ENCODE results near the gene TEX101.
"Not testable (repeated sequence)": the region's sequence is repeated elsewhere in the genome, so short reads cannot be mapped to it uniquely, and the experiment has no call there.

TEX101 gene

DNA sequence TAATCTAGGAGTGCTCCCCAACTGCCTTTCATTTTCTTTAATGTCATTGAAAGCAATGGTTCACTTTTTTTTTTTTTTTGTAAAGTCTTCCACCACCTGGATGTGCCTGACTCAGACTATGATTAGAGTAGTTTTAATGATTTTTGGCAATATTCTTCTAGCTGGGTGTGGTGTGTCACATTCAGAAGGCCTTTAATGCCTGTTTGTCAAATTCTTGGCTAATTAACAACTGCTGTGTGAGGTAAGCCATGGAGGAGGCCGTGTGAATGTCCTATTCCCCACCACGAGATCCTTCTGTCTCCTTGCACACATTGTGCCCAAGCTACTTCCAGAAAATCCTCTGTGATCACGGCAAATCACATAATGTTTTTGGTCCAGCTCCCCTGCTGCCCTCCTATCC lies 30.9 kb upstream of the TEX101 start:
- H3K36me3 ChIP-seq (ENCODE audit: insufficient read depth, low read length); H3K27me3 ChIP-seq (ENCODE audit: insufficient read depth, low read length); H3K4me1 ChIP-seq (ENCODE audit: control insufficient read depth, insufficient read depth, low read length, unreplicated experiment); H3K27ac ChIP-seq (ENCODE audit: low read depth, low read length); H2AFZ ChIP-seq (ENCODE audit: low read length, unreplicated experiment); H3K4me3 ChIP-seq (ENCODE audit: low read depth, low read length); H3K79me2 ChIP-seq (ENCODE audit: control insufficient read depth, insufficient read depth, low read length, unreplicated experiment): not testable (repeated sequence)

DNA sequence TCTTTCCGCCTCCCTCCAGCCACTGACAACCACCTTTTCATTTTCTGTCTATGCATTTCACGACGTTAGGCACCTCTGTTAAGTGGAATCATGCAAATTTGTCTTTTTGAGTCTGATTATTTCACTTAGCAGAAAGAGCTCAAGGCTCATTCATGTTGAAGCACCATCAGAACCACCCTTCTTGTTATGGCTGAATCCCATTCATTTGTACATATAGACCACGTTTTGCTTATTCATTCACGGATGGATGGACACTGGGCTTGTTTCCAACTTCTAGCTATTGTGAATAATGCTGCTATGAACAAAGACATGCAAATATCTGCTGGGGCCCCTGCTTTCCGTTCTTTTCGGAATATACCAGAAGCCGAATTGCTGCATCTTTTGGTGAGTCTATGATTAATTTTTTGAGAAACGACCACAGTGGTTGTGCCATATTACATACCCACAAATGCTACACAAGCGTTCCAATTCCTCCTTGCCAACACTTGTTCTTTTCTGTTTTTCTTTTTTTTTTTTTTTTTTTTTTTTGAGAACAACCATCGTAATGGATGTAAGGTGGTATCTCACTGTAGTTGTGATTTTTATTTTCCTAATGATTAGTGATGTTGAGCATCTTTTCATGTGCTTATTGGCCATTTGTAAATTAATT lies 23.7 kb upstream of the TEX101 start:
- H3K27me3 ChIP-seq (ENCODE audit: insufficient read depth, low read length): peaks cover 14% of the 10 kb centered on the region
- H3K36me3 ChIP-seq (ENCODE audit: insufficient read depth, low read length); H2AFZ ChIP-seq (ENCODE audit: low read length, unreplicated experiment); H3K4me3 ChIP-seq (ENCODE audit: low read depth, low read length); H3K79me2 ChIP-seq (ENCODE audit: control insufficient read depth, insufficient read depth, low read length, unreplicated experiment); H3K27ac ChIP-seq (ENCODE audit: low read depth, low read length); H3K4me1 ChIP-seq (ENCODE audit: control insufficient read depth, insufficient read depth, low read length, unreplicated experiment): not testable (repeated sequence)

DNA sequence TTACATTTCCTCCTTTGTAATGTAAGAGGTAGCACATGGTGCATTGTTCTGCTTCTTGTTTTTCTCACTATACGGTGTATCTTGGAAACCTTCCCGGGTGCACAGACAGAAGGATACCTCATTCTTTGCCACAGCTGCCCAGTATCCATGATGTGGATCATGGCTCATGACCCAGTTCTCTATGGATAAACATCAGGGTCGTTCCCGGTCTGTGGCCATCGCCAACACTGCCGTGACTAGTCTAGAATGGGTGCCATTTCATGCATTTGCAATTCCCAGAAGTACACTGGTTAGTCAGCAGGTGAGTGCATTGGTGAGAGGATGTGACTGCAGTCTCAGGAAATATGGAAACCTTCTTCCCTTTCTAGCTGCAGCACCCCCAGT lies 23.1 kb upstream of the TEX101 start:
- H3K79me2 ChIP-seq (ENCODE audit: control insufficient read depth, insufficient read depth, low read length, unreplicated experiment); H3K27ac ChIP-seq (ENCODE audit: low read depth, low read length): not testable (repeated sequence)

DNA sequence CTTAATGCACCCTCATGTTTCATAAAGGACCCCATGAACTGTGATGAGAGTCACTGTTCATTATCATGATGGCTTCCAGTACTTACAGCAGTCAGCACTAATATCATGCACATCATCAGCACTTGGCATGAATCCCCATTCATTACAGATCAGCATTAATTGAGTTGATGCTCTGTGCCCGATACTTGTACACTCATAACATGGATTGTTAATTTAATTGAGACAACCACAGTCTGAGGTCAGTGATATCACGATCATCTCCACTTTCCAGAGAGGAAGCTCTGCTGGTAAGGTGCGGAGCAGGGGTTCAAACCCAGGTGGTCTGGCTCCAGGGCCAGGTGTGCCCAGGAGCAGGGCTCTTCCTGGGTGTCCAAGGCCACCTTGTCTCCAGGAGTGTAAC lies 21.2 kb upstream of the TEX101 start:
- peaks cover 23% of the 10 kb centered on the region for H3K27me3 ChIP-seq (ENCODE audit: insufficient read depth, low read length)
- not testable (repeated sequence) for H2AFZ ChIP-seq (ENCODE audit: low read length, unreplicated experiment); H3K79me2 ChIP-seq (ENCODE audit: control insufficient read depth, insufficient read depth, low read length, unreplicated experiment); H3K4me1 ChIP-seq (ENCODE audit: control insufficient read depth, insufficient read depth, low read length, unreplicated experiment); H3K36me3 ChIP-seq (ENCODE audit: insufficient read depth, low read length); H3K27ac ChIP-seq (ENCODE audit: low read depth, low read length); H3K4me3 ChIP-seq (ENCODE audit: low read depth, low read length)

More for the DNA sequence above, 23.1 kb upstream of the TEX101 start:
- not testable (repeated sequence) for H3K4me3 ChIP-seq (ENCODE audit: low read depth, low read length); H3K4me1 ChIP-seq (ENCODE audit: control insufficient read depth, insufficient read depth, low read length, unreplicated experiment); H2AFZ ChIP-seq (ENCODE audit: low read length, unreplicated experiment); H3K36me3 ChIP-seq (ENCODE audit: insufficient read depth, low read length)
- peaks cover 18% of the 10 kb centered on the region for H3K27me3 ChIP-seq (ENCODE audit: insufficient read depth, low read length)

DNA sequence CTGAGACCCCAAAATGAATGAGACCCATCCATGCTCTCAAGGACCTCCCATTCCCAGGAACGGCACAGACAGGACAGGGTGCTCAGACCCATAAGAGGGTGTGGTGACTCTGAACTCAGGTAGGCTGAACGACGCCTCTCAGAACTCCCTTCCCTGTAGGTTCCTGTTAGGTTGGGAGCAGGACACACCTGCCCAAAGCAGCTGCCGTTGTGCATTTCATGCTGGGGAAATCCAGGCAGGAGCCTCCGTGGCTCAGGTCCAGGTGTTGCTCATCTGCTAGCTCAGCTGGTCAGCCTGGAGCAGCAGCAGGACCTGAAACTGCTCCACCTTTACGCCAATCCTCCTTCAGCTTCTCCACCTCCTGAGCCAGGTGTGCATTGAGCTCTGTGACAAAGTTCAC lies 19.1 kb upstream of the TEX101 start:
- Histone ChIP-seq H3K36me3 (ENCODE audit: insufficient read depth, low read length) (no peaks in the 10 kb centered on the region), H3K79me2 (ENCODE audit: control insufficient read depth, insufficient read depth, low read length, unreplicated experiment) (no peaks in the 10 kb centered on the region), H3K4me1 (ENCODE audit: control insufficient read depth, insufficient read depth, low read length, unreplicated experiment) (no peaks in the 10 kb centered on the region), H2AFZ (ENCODE audit: low read length, unreplicated experiment) (no peak overlapping the region), H3K4me3 (ENCODE audit: low read depth, low read length) (no peak overlapping the region), H3K27ac (ENCODE audit: low read depth, low read length) (no peak overlapping the region), H3K27me3 (ENCODE audit: insufficient read depth, low read length) (peaks cover 34% of the 10 kb centered on the region)

DNA sequence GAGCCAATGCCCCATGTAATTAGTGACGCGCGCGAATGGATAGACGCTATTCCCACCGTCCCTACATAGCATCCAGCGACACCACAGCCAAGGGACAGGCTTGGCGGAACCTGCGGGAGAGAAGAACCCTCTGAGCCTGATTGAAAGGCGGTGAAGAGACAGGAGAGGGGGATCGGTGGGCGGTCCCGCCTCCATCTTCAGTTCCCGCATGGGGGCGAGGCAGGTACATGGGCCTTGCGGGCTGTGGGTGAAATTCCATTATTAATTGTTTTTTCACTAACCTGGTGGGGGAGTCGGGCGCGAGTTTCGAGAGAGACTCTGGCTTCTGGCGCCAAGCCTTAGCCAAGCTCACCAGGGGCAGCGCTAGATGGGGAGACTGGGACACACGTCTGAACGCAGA lies 8.4 kb upstream of the TEX101 start:
- no peaks in the 10 kb centered on the region for H3K36me3 ChIP-seq (ENCODE audit: insufficient read depth, low read length)
- no peak overlapping the region for H3K4me3 ChIP-seq (ENCODE audit: low read depth, low read length)
- H3K27me3 ChIP-seq (ENCODE audit: insufficient read depth, low read length): no peaks in the 10 kb centered on the region
- H3K27ac ChIP-seq (ENCODE audit: low read depth, low read length): no peak overlapping the region
- H2AFZ ChIP-seq (ENCODE audit: low read length, unreplicated experiment): no peak overlapping the region
- no peaks in the 10 kb centered on the region for H3K4me1 ChIP-seq (ENCODE audit: control insufficient read depth, insufficient read depth, low read length, unreplicated experiment)
- no peaks in the 10 kb centered on the region for H3K79me2 ChIP-seq (ENCODE audit: control insufficient read depth, insufficient read depth, low read length, unreplicated experiment)

DNA sequence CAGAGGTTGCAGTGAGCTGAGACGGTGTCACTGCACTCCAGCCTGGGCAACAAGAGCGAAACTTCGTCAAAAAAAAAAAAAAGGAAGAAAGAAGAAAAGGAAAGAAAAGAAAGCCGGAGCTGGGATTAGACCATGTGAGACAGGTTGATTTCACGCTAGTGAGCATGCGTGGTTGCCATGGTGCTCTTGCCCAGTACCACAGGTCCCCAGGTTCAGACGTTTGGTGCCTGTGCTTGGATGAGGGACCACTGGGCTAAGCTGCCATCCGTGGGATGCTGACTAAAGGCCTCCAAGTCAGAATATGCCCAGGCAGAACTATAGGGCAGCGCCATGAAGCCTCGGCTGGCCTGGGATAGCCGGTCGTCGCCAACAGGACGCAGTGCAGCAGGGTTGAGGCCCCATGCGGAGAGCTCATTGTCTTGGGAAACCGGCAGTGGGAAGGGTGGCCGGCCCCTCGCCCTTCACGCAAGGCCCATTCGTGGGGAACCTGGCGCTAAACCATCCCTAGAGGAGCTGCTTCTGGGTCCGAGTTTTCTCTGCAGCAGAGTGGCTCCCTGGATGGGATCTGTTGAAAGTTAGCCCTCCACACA lies 7.2 kb upstream of the TEX101 start:
- no peak overlapping the region for H3K4me3 ChIP-seq (ENCODE audit: low read depth, low read length)
- no peaks in the 10 kb centered on the region for H3K27me3 ChIP-seq (ENCODE audit: insufficient read depth, low read length)
- no peaks in the 10 kb centered on the region for H3K4me1 ChIP-seq (ENCODE audit: control insufficient read depth, insufficient read depth, low read length, unreplicated experiment)
- H2AFZ ChIP-seq (ENCODE audit: low read length, unreplicated experiment): no peak overlapping the region
- no peaks in the 10 kb centered on the region for H3K79me2 ChIP-seq (ENCODE audit: control insufficient read depth, insufficient read depth, low read length, unreplicated experiment)
- H3K27ac ChIP-seq (ENCODE audit: low read depth, low read length): no peak overlapping the region
- H3K36me3 ChIP-seq (ENCODE audit: insufficient read depth, low read length): no peaks in the 10 kb centered on the region

DNA sequence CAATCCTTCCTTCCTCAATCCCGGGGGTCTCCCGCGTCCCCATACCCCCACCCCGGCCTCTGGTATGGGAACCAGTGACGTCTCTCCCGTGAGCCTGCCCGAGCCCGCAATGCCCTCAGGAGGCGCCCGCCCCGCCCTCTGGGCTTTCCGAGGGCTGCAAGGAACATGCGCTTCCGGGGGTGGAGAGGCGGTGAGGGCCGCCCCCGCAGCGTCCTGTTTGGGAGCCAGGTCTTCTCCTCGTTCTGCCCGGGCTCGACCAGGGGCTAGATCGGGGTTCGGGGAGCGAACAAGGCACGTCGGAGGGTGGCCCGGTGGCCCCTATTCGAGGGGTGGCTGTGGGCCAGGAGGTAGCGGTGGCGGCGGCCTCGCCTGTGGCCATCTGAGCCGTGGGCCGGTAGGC lies 6.6 kb upstream of the TEX101 start:
- Histone ChIP-seq H3K27me3 (ENCODE audit: insufficient read depth, low read length) (no peaks in the 10 kb centered on the region), H3K4me1 (ENCODE audit: control insufficient read depth, insufficient read depth, low read length, unreplicated experiment) (no peaks in the 10 kb centered on the region), H3K27ac (ENCODE audit: low read depth, low read length) (no peak overlapping the region), H3K79me2 (ENCODE audit: control insufficient read depth, insufficient read depth, low read length, unreplicated experiment) (no peaks in the 10 kb centered on the region), H3K4me3 (ENCODE audit: low read depth, low read length) (no peak overlapping the region), H3K36me3 (ENCODE audit: insufficient read depth, low read length) (no peaks in the 10 kb centered on the region), H2AFZ (ENCODE audit: low read length, unreplicated experiment) (no peak overlapping the region)

DNA sequence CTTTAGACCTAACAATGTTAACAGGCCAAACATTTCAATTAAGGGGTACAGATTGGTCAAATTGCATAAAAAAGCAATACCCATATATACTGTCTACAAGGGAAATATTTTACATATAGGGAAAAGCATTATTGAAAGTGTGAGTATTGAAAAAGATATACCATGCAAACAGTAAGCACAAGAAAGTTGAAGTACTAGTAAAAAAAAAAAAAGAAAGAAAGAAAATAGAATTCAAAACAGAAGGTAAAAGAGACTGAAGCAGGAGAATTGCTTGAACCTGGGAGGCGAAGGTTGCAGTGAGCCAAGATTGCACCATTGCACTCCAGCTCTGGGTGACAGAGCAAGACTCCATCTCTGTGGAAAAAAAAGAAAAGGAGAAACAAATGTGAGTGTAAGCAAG lies 5.3 kb upstream of the TEX101 start:
- H3K4me1 ChIP-seq (ENCODE audit: control insufficient read depth, insufficient read depth, low read length, unreplicated experiment): no peaks in the 10 kb centered on the region
- no peak overlapping the region for H3K4me3 ChIP-seq (ENCODE audit: low read depth, low read length)
- H3K36me3 ChIP-seq (ENCODE audit: insufficient read depth, low read length): no peaks in the 10 kb centered on the region
- H3K27ac ChIP-seq (ENCODE audit: low read depth, low read length): no peak overlapping the region
- no peaks in the 10 kb centered on the region for H3K79me2 ChIP-seq (ENCODE audit: control insufficient read depth, insufficient read depth, low read length, unreplicated experiment)
- H3K27me3 ChIP-seq (ENCODE audit: insufficient read depth, low read length): no peaks in the 10 kb centered on the region
- no peak overlapping the region for H2AFZ ChIP-seq (ENCODE audit: low read length, unreplicated experiment)

DNA sequence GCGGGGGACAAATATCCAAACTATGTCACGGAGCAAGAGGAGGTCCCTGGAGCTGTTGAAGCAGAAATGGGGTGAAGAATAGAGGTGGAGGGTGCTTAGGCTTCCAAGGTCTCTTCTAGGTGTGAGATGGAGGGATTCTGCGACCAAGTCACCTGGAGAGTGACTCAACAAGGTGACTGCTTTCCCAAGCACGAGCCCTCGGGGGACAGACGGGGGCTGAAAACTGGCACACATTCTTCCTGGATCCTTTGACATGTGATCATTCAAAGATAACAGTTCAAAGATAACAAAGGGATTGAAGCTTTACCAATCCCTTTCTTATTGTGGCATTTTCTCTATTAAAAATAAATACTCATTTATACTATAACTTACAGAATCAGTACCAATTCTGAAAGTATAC lies 2.2 kb upstream of the TEX101 start:
- H3K36me3 ChIP-seq (ENCODE audit: insufficient read depth, low read length): no peaks in the 10 kb centered on the region

DNA sequence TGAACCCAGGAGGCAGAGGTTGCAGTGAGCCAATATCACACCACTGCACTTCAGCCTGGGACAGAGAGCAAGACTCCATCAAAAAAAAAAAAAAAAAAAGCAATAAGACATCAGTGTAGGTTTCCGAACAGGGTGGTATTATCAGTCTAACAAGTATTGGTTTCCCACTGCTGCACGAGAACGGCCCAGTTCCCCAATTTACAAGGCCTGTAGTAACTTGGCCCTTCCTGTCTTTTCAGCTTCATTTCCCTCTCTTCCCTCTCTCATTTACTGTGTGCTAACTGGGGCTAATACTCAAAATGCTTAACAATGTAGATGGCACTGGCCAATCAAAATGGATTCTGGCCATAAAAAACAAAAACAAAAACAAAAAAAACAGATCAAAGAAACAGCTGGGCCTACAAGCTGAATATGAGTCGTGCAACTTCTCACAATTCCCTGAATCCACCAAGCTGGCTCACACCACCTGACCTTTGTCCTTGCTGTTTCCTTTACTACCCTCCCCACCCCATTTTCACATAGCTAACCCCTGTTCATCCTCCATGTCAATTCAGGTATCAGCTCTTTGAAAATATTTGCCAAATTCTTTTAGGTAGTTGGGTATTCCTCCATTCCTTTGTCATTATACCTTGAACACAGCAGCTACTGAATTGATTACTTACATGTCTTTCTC lies 2.4 kb downstream of the TEX101 start:
- Histone ChIP-seq H3K4me1 (ENCODE audit: control insufficient read depth, insufficient read depth, low read length, unreplicated experiment) (no peaks in the 10 kb centered on the region), H3K4me3 (ENCODE audit: low read depth, low read length) (no peak overlapping the region), H3K36me3 (ENCODE audit: insufficient read depth, low read length) (no peaks in the 10 kb centered on the region), H3K27ac (ENCODE audit: low read depth, low read length) (no peak overlapping the region), H2AFZ (ENCODE audit: low read length, unreplicated experiment) (no peak overlapping the region), H3K79me2 (ENCODE audit: control insufficient read depth, insufficient read depth, low read length, unreplicated experiment) (no peaks in the 10 kb centered on the region), H3K27me3 (ENCODE audit: insufficient read depth, low read length) (no peaks in the 10 kb centered on the region)

More for the DNA sequence above, 2.2 kb upstream of the TEX101 start:
- no peaks in the 10 kb centered on the region for H3K4me1 ChIP-seq (ENCODE audit: control insufficient read depth, insufficient read depth, low read length, unreplicated experiment)
- H3K79me2 ChIP-seq (ENCODE audit: control insufficient read depth, insufficient read depth, low read length, unreplicated experiment): no peaks in the 10 kb centered on the region
- no peak overlapping the region for H2AFZ ChIP-seq (ENCODE audit: low read length, unreplicated experiment)
- no peaks in the 10 kb centered on the region for H3K27me3 ChIP-seq (ENCODE audit: insufficient read depth, low read length)
- H3K27ac ChIP-seq (ENCODE audit: low read depth, low read length): no peak overlapping the region
- H3K4me3 ChIP-seq (ENCODE audit: low read depth, low read length): no peak overlapping the region

All from ACC112 (cell line).